H1 (cell line): ENCODE measurements around the gene XPO6. TPM values are rescaled to one million over a fixed set of nuclear protein-coding genes. Genes with fewer than 3 reads are reported as not detected.

ENCODE experiments used
- CTCF ChIA-PET: fragments of 300-600 bp; sonication (Branson Sonifier 250); formaldehyde crosslinking; loops from one replicate; lab custom pipeline; 2021; ENCODE audit not compliant: partially characterized antibody; lab: Charles Lee
- POLR2A ChIA-PET: fragments of 300-600 bp; sonication (Branson Sonifier 250); formaldehyde crosslinking; loops from one replicate; lab custom pipeline; 2021; ENCODE audit warnings: inconsistent platforms; ENCODE audit not compliant: partially characterized antibody; lab: Charles Lee
- DNase-seq, 2 experiments: peaks; one replicate each; pipeline versions ENCODE4 v3.0.0 to v3.0.0-alpha.2; 2010 to 2022; ENCODE audit warnings: low spot score in 2 of 2, low read depth in 1 of 2, mixed read lengths in 1 of 2
- FAIRE-seq: peaks from 2 replicates; lab custom pipeline; 2011; peaks lifted over from hg19 to GRCh38; lab: Jason Lieb, UNC
- H2AFZ ChIP-seq: 2 replicates; pipeline ENCODE4 v1.8.1; 2012; ENCODE audit warnings: low read length, inconsistent platforms
- H2AK5ac ChIP-seq: 2 replicates; pipeline ENCODE4 v1.6.1; 2013; ENCODE audit warnings: low read depth, low read length
- H2BK120ac ChIP-seq: replicated peaks from 2 replicates; pipeline ENCODE3; 2013; ENCODE audit warnings: low read depth, low read length, inconsistent platforms
- H2BK12ac ChIP-seq: 2 replicates; pipeline ENCODE4 v1.6.1; 2013; ENCODE audit warnings: low read depth, low read length
- H2BK15ac ChIP-seq: 2 replicates; pipeline ENCODE4 v1.6.1; 2013; ENCODE audit warnings: low read length
- H2BK20ac ChIP-seq: 2 replicates; pipeline ENCODE4 v1.6.1; 2013; ENCODE audit warnings: low read length
- H2BK5ac ChIP-seq: 2 replicates; pipeline ENCODE4 v1.6.1; 2013; ENCODE audit warnings: low read depth, low read length
- H3K14ac ChIP-seq: 2 replicates; pipeline ENCODE4 v1.6.1; 2013; ENCODE audit warnings: inconsistent platforms; ENCODE audit not compliant: insufficient read length
- H3K18ac ChIP-seq: 2 replicates; pipeline ENCODE4 v1.6.1; 2013; ENCODE audit warnings: low read length; ENCODE audit errors: extremely low read depth
- H3K23ac ChIP-seq: 2 replicates; pipeline ENCODE4 v1.6.1; 2013; ENCODE audit warnings: inconsistent platforms; ENCODE audit not compliant: insufficient read length
- H3K23me2 ChIP-seq: 2 replicates; pipeline ENCODE4 v1.6.1; 2013; ENCODE audit warnings: low read depth, low read length
- H3K27ac ChIP-seq: 2 replicates; pipeline ENCODE4 v1.6.1; 2011; ENCODE audit warnings: low read depth, low read length, inconsistent platforms
- H3K27me3 ChIP-seq, 4 experiments: replicated peaks in 1 of 4; 1 replicate in 1 of 4; 2 replicates in 3 of 4; pipeline versions ENCODE4 v1.6.1 to v1.8.1; 2011 to 2013; ENCODE audit warnings: low read length in 3 of 4, mild to moderate bottlenecking in 3 of 4, inconsistent platforms in 2 of 4, mixed read lengths in 2 of 4, moderate library complexity in 1 of 4; ENCODE audit not compliant: control insufficient read depth in 3 of 4, insufficient read depth in 3 of 4; ENCODE audit errors: extremely low read depth in 1 of 4
- H3K36me3 ChIP-seq, 4 experiments: 2 replicates each; pipeline versions ENCODE4 v1.6.1 to v1.8.1; 2011 to 2013; ENCODE audit warnings: mild to moderate bottlenecking in 4 of 4, low read length in 3 of 4, moderate library complexity in 2 of 4, control low read depth in 1 of 4, inconsistent platforms in 1 of 4; ENCODE audit not compliant: insufficient read depth in 4 of 4, control insufficient read depth in 2 of 4
- H3K4ac ChIP-seq: replicated peaks from 2 replicates; pipeline ENCODE3; 2013; ENCODE audit warnings: low read length, low read depth, mixed read lengths, inconsistent platforms; ENCODE audit not compliant: insufficient read length
- H3K4me1 ChIP-seq, 4 experiments: replicated peaks in 1 of 4; 1 replicate in 1 of 4; 2 replicates in 3 of 4; pipeline versions ENCODE4 v1.6.1 to v1.8.1; 2011 to 2013; ENCODE audit warnings: low read length in 3 of 4, inconsistent platforms in 2 of 4, mixed read lengths in 1 of 4; ENCODE audit not compliant: insufficient read depth in 4 of 4, control insufficient read depth in 3 of 4
- H3K4me2 ChIP-seq, 2 experiments: 2 replicates each; pipeline versions ENCODE4 v1.6.1 to v1.8.1; 2011 to 2013; ENCODE audit warnings: low read depth in 2 of 2, low read length in 2 of 2, control low read depth in 1 of 2, inconsistent platforms in 1 of 2, mild to moderate bottlenecking in 1 of 2; ENCODE audit not compliant: insufficient read depth in 1 of 2
- H3K4me3 ChIP-seq, 4 experiments: fragments of 200-600, 300-600 bp in 1 of 4; sonication (generic), shearing (Covaris generic), sonication (Bioruptor Twin) in 1 of 4; 2 replicates each; pipeline versions ENCODE4 v1.5.1 to v1.8.1; 2011 to 2016; ENCODE audit warnings: low read length in 4 of 4, low read depth in 3 of 4, control low read depth in 2 of 4, inconsistent platforms in 2 of 4, mild to moderate bottlenecking in 2 of 4, mixed read lengths in 1 of 4, moderate library complexity in 1 of 4; ENCODE audit not compliant: insufficient read depth in 2 of 4; ENCODE audit errors: extremely low read depth in 1 of 4
- H3K56ac ChIP-seq: replicated peaks from 2 replicates; pipeline ENCODE3; 2013; ENCODE audit warnings: low read depth, mild to moderate bottlenecking, mixed read lengths, low read length, inconsistent platforms; ENCODE audit not compliant: insufficient read length
- H3K79me1 ChIP-seq: 2 replicates; pipeline ENCODE4 v1.6.1; 2013; ENCODE audit warnings: low read depth, low read length, control low read depth
- H3K79me2 ChIP-seq, 2 experiments: 2 replicates each; pipeline versions ENCODE4 v1.6.1 to v1.8.1; 2012 to 2013; ENCODE audit warnings: low read length in 2 of 2, mild to moderate bottlenecking in 2 of 2, inconsistent platforms in 1 of 2; ENCODE audit not compliant: insufficient read depth in 2 of 2, control insufficient read depth in 1 of 2
- H3K9ac ChIP-seq, 4 experiments: replicated peaks in 1 of 4; 1 replicate in 1 of 4; 2 replicates in 3 of 4; pipeline versions ENCODE4 v1.6.1 to v1.8.1; 2011 to 2013; ENCODE audit warnings: low read depth in 3 of 4, low read length in 3 of 4, control low read depth in 2 of 4, mild to moderate bottlenecking in 2 of 4, moderate library complexity in 2 of 4, inconsistent platforms in 1 of 4; ENCODE audit errors: extremely low read depth in 1 of 4
- H3K9me3 ChIP-seq, 2 experiments: 2 replicates each; pipeline versions ENCODE4 v1.6.1 to v1.8.1; 2012 to 2013; ENCODE audit warnings: mild to moderate bottlenecking in 2 of 2, moderate library complexity in 2 of 2, control low read depth in 1 of 2, inconsistent platforms in 1 of 2, low read depth in 1 of 2, low read length in 1 of 2, mixed read lengths in 1 of 2; ENCODE audit not compliant: insufficient read depth in 2 of 2
- H4K20me1 ChIP-seq, 2 experiments: replicated peaks in 1 of 2; 2 replicates each; pipeline versions ENCODE3 to v1.8.1; 2011 to 2013; ENCODE audit warnings: inconsistent platforms in 2 of 2, low read length in 2 of 2, mild to moderate bottlenecking in 1 of 2; ENCODE audit not compliant: insufficient read depth in 2 of 2, control insufficient read depth in 1 of 2
- H4K5ac ChIP-seq: 2 replicates; pipeline ENCODE4 v1.6.1; 2013; ENCODE audit warnings: low read length, low read depth, mixed read lengths, inconsistent platforms; ENCODE audit not compliant: insufficient read length
- H4K8ac ChIP-seq: 2 replicates; pipeline ENCODE4 v1.8.0; 2013; ENCODE audit warnings: mild to moderate bottlenecking, moderate library complexity, low read length, inconsistent platforms; ENCODE audit not compliant: insufficient read depth; ENCODE audit errors: extremely low read depth
- H4K91ac ChIP-seq: replicated peaks from 2 replicates; pipeline ENCODE3; 2013; ENCODE audit warnings: low read length, mixed read lengths, inconsistent platforms; ENCODE audit not compliant: insufficient read length
- GABPA ChIP-seq: IDR thresholded peaks from 2 replicates; pipeline ENCODE4 v1.6.1; 2011; ENCODE audit warnings: mild to moderate bottlenecking, low read length, moderate library complexity, borderline replicate concordance; ENCODE audit not compliant: insufficient read depth
- HDAC6 ChIP-seq: IDR thresholded peaks from one replicate; pipeline ENCODE4 v1.7.1; 2012; ENCODE audit warnings: low read depth, mild to moderate bottlenecking, inconsistent platforms, low read length, moderate library complexity
- JUND ChIP-seq: IDR thresholded peaks from 2 replicates; pipeline ENCODE4 v1.6.1; 2011; ENCODE audit warnings: mild to moderate bottlenecking, improper control_type of control experiment, low read length
- KDM5A ChIP-seq: fragments of 200-600 bp; IDR thresholded peaks from 2 replicates; pipeline ENCODE4 v1.7.1; 2012; ENCODE audit warnings: mild to moderate bottlenecking, low read length, inconsistent platforms, mixed read lengths
- RAD21 ChIP-seq, 2 experiments: IDR thresholded peaks in 1 of 2; conservative IDR thresholded peaks in 1 of 2; 2 replicates each; pipeline ENCODE4 v1.6.1; 2011; ENCODE audit warnings: low read depth in 2 of 2, low read length in 2 of 2, improper control_type of control experiment in 1 of 2, inconsistent platforms in 1 of 2, mild to moderate bottlenecking in 1 of 2, moderate library complexity in 1 of 2
- WGBS, 2 experiments: shearing (Covaris generic) in 1 of 2; methylation state at CpG; one replicate each; pipeline versions ENCODE4 v1.1.6 to v1.1.7; 2013 to 2015; ENCODE audit warnings: low lambda C conversion rate in 2 of 2, mixed read lengths in 2 of 2, inconsistent platforms in 1 of 2, low coverage in 1 of 2, missing lambda C conversion rate in 1 of 2; ENCODE audit not compliant: insufficient replicate concordance in 2 of 2, insufficient coverage in 1 of 2, insufficient read length in 1 of 2; ENCODE audit errors: extremely low coverage in 1 of 2, missing lambda C conversion rate in 1 of 2; 5-methylcytosine and 5-hydroxymethylcytosine counted together
- polyA plus RNA-seq, 7 experiments: library from polyadenylated mRNA; depleted of rRNA in 3 of 7; stranded (reverse) in 5 of 7; unstranded in 2 of 7; fragments of >200 nt in 5 of 7; fragments of 200-250 nt in 2 of 7; gene quantifications; 1 replicate in 5 of 7; 2 replicates in 1 of 7; 4 replicates in 1 of 7; pipeline versions ENCODE4 v1.2.1 to v1.2.3, GENCODE V29; 2011 to 2013; ENCODE audit warnings: missing spikeins in 2 of 7, mixed read lengths in 2 of 7
- total RNA-seq: library from RNA; stranded (reverse); fragmentation: NEBNext Ultra II Directional; extraction: Animal tissue kit (Norgen Biotek cat#: 25700); gene quantifications from 2 replicates; pipeline ENCODE4 v1.2.1, GENCODE V29; 2021
- TF ChIP-seq, protein P1 (sequence below): IDR thresholded peaks from 2 replicates; pipeline ENCODE4 v1.6.1; 2012; ENCODE audit warnings: low read length, inconsistent platforms

Gene XPO6
- total and polyA plus RNA-seq, 2 of the 8 experiments (the other 6 are each of a cell fraction or from before 2014, with no cell fraction given), result 152 to 254 TPM

DNA sequence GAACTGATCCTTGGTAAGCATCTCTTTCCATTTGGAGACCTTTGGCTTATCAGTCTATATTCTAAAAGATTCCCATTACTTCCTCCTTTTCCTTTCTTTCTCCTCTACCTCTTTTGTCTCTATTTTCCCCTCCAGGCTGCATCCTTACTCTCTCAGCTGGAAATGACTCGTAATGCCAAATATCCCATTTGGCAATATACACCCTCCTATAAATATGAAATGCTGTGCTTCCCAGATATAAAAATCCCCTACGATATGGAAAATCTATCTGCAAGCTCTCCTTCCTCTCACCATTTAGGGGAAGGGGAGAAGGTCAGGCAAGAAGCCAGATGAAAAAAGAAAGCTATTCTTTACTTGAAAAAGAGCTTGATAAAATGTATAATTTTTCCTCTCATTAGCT, 39.9 kb downstream of the XPO6 start:
- H3K79me2 ChIP-seq, result peaks cover 0 to 5% of the 10 kb centered on the region in 2 experiments; a peak in 2 of 4 replicates
- CTCF ChIA-PET, result interaction anchor here (0.5 to 0.7 kb wide), 2 partner anchors 13 to 20 kb away, joined by 3 read pairs; no protein-coding TSS in a partner anchor
- peaks cover 0 to 4% of the 10 kb centered on the region in 2 experiments for H4K20me1 ChIP-seq

More for the DNA sequence above, 39.9 kb downstream of the XPO6 start:
- Histone ChIP-seq H2BK12ac (no peak overlapping the region), H3K4me2 (no peak overlapping the region), H4K8ac (no peak overlapping the region), H3K14ac (no peak overlapping the region), H3K9me3 (no peaks in the 10 kb centered on the region), H3K36me3 (peaks cover 3 to 62% (median 25%) of the 10 kb centered on the region in 4 experiments), H3K23me2 (no peaks in the 10 kb centered on the region; the same call in 1 of the 2 replicates), H4K91ac (no peak overlapping the region), H3K4ac (no peak overlapping the region), H3K27ac (no peak overlapping the region), H3K9ac (no peak overlapping the region), H3K79me1 (peaks cover 5% of the 10 kb centered on the region), H2BK15ac (no peak overlapping the region), H2BK20ac (no peak overlapping the region), H4K5ac (no peak overlapping the region), H3K27me3 (no peaks in the 10 kb centered on the region), H2AFZ (no peak overlapping the region), H2BK120ac (no peak overlapping the region), H3K18ac (no peak overlapping the region), H3K56ac (no peak overlapping the region), H3K23ac (no peak overlapping the region), H2AK5ac (no peak overlapping the region), H3K4me3 (no peak overlapping the region), H3K4me1 (no peaks in the 10 kb centered on the region; a peak in 1 of 7 replicates), H2BK5ac (no peak overlapping the region)
- DNase-seq (no peak), FAIRE-seq (no peak)
- POLR2A ChIA-PET, result interaction anchor here (0.6 to 0.8 kb wide), 2 partner anchors 8 to 126 kb away, joined by 3 read pairs; no protein-coding TSS in a partner anchor
- TF ChIP-seq HDAC6 (no peak), JUND (no peak), RAD21 (IDR thresholded peaks at IDR 0.05 in 1 of 2, conservative IDR thresholded peaks at IDR 0.05 in 1 of 2; ENCODE audit: low read depth in 2 of 2, low read length in 2 of 2) (no peak), KDM5A (no peak), GABPA (no peak)
- TF ChIP-seq, protein P1, sequence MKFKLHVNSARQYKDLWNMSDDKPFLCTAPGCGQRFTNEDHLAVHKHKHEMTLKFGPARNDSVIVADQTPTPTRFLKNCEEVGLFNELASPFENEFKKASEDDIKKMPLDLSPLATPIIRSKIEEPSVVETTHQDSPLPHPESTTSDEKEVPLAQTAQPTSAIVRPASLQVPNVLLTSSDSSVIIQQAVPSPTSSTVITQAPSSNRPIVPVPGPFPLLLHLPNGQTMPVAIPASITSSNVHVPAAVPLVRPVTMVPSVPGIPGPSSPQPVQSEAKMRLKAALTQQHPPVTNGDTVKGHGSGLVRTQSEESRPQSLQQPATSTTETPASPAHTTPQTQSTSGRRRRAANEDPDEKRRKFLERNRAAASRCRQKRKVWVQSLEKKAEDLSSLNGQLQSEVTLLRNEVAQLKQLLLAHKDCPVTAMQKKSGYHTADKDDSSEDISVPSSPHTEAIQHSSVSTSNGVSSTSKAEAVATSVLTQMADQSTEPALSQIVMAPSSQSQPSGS, result no peak
- 86% methylated on average over 2 of the region's 2 CpGs; no CpG with 5 or more reads in 1 of the 2 experiments for WGBS, 2 experiments
